Measurements from ENCODE around the gene PDE4D.

PDE4D gene

GRCh38 chr5:59487068-59487686 is 406.3 kb downstream of the PDE4D start:
- no peak for DNase-seq (ENCODE audit: low spot score)
- H4K8ac ChIP-seq (ENCODE audit: low read depth, low read length): no peak overlapping the region
- no peak overlapping the region for H3K14ac ChIP-seq (ENCODE audit: low read length)
- no peak overlapping the region for H3K9ac ChIP-seq (ENCODE audit: low read depth, low read length, poor library complexity)
- H2AK5ac ChIP-seq (ENCODE audit: low read depth, low read length): no peak overlapping the region
- H3K4me3 ChIP-seq (ENCODE audit: low read length in 2 of 2): no peak overlapping the region
- H2BK5ac ChIP-seq (ENCODE audit: low read length): no peak overlapping the region
- no peaks in the 10 kb centered on the region for H3K79me1 ChIP-seq (ENCODE audit: low read depth, low read length)
- WGBS, 2 donors (ENCODE audit: extremely low coverage in 2 of 2, insufficient read length in 2 of 2, insufficient replicate concordance in 1 of 2): no CpG with 5 or more reads among the region's 5 CpGs
- no peak overlapping the region for H2BK120ac ChIP-seq (ENCODE audit: low read depth, low read length)
- H3K27me3 ChIP-seq (ENCODE audit: control insufficient read depth in 3 of 3, insufficient read depth in 3 of 3, low read depth in 1 of 3, low read length in 3 of 3): no peaks in the 10 kb centered on the region
- no peaks in the 10 kb centered on the region for H3K36me3 ChIP-seq (replicated peaks in 1 of 2; ENCODE audit: control insufficient read depth in 2 of 2, insufficient read depth in 2 of 2, low read length in 2 of 2)
- H3K4me2 ChIP-seq (ENCODE audit: insufficient read depth, low read length, poor library complexity, severe bottlenecking): no peak overlapping the region
- no peak overlapping the region for H2BK15ac ChIP-seq (ENCODE audit: low read length)
- H2AFZ ChIP-seq (ENCODE audit: low read length): no peak overlapping the region
- H3K4ac ChIP-seq (ENCODE audit: low read length): no peak overlapping the region
- H2BK12ac ChIP-seq (ENCODE audit: low read length): no peak overlapping the region
- no peaks in the 10 kb centered on the region for H3K9me3 ChIP-seq (replicated peaks in 1 of 2; ENCODE audit: control insufficient read depth in 2 of 2, insufficient read depth in 1 of 2, low read depth in 1 of 2, low read length in 2 of 2)
- no peak overlapping the region for H4K91ac ChIP-seq (ENCODE audit: low read depth, low read length, poor library complexity)
- H3K4me1 ChIP-seq (ENCODE audit: control insufficient read depth in 2 of 2, insufficient read depth in 1 of 2, low read depth in 1 of 2, low read length in 2 of 2): peaks cover 2 to 4% of the 10 kb centered on the region in 2 donors
- no peak overlapping the region for H3K27ac ChIP-seq (replicated peaks; ENCODE audit: low read length)
- H3K23ac ChIP-seq (ENCODE audit: low read depth, low read length, poor library complexity): no peak overlapping the region
- H3K18ac ChIP-seq (ENCODE audit: low read length): no peak overlapping the region

GRCh38 chr5:59486508-59486907 is 407.0 kb downstream of the PDE4D start:
- Histone ChIP-seq H3K14ac (ENCODE audit: low read length) (no peak overlapping the region), H3K4me2 (ENCODE audit: insufficient read depth, low read length, poor library complexity, severe bottlenecking) (no peak overlapping the region), H3K27me3 (ENCODE audit: control insufficient read depth in 3 of 3, insufficient read depth in 3 of 3, low read depth in 1 of 3, low read length in 3 of 3) (no peaks in the 10 kb centered on the region), H3K36me3 (replicated peaks in 1 of 2; ENCODE audit: control insufficient read depth in 2 of 2, insufficient read depth in 2 of 2, low read length in 2 of 2) (no peaks in the 10 kb centered on the region), H4K91ac (ENCODE audit: low read depth, low read length, poor library complexity) (no peak overlapping the region), H3K9ac (ENCODE audit: low read depth, low read length, poor library complexity) (no peak overlapping the region), H3K4me1 (ENCODE audit: control insufficient read depth in 2 of 2, insufficient read depth in 1 of 2, low read depth in 1 of 2, low read length in 2 of 2) (peaks cover 2 to 4% of the 10 kb centered on the region in 2 donors), H2BK120ac (ENCODE audit: low read depth, low read length) (no peak overlapping the region), H2BK5ac (ENCODE audit: low read length) (no peak overlapping the region), H2BK15ac (ENCODE audit: low read length) (no peak overlapping the region), H3K18ac (ENCODE audit: low read length) (no peak overlapping the region), H2BK12ac (ENCODE audit: low read length) (no peak overlapping the region), H3K9me3 (replicated peaks in 1 of 2; ENCODE audit: control insufficient read depth in 2 of 2, insufficient read depth in 1 of 2, low read depth in 1 of 2, low read length in 2 of 2) (no peaks in the 10 kb centered on the region), H3K79me1 (ENCODE audit: low read depth, low read length) (no peaks in the 10 kb centered on the region), H3K27ac (replicated peaks; ENCODE audit: low read length) (no peak overlapping the region), H3K23ac (ENCODE audit: low read depth, low read length, poor library complexity) (no peak overlapping the region), H4K8ac (ENCODE audit: low read depth, low read length) (no peak overlapping the region), H3K4ac (ENCODE audit: low read length) (no peak overlapping the region), H2AK5ac (ENCODE audit: low read depth, low read length) (no peak overlapping the region), H3K4me3 (ENCODE audit: low read length in 2 of 2) (no peak overlapping the region), H2AFZ (ENCODE audit: low read length) (no peak overlapping the region)
- no CpG with 5 or more reads among the region's 2 CpGs for WGBS, 2 donors (ENCODE audit: extremely low coverage in 2 of 2, insufficient read length in 2 of 2, insufficient replicate concordance in 1 of 2)
- DNase-seq (ENCODE audit: low spot score): no peak

- no CpG with 5 or more reads among the region's 2 CpGs for WGBS, 2 donors (ENCODE audit: extremely low coverage in 2 of 2, insufficient read length in 2 of 2, insufficient replicate concordance in 1 of 2)
- Histone ChIP-seq H2BK15ac (ENCODE audit: low read length) (no peak overlapping the region), H3K18ac (ENCODE audit: low read length) (no peak overlapping the region), H3K27ac (replicated peaks; ENCODE audit: low read length) (no peak overlapping the region), H3K9me3 (replicated peaks in 1 of 2; ENCODE audit: control insufficient read depth in 2 of 2, insufficient read depth in 1 of 2, low read depth in 1 of 2, low read length in 2 of 2) (no peaks in the 10 kb centered on the region), H2BK5ac (ENCODE audit: low read length) (no peak overlapping the region), H3K79me1 (ENCODE audit: low read depth, low read length) (no peaks in the 10 kb centered on the region), H3K4me1 (ENCODE audit: control insufficient read depth in 2 of 2, insufficient read depth in 1 of 2, low read depth in 1 of 2, low read length in 2 of 2) (peaks cover 2 to 4% of the 10 kb centered on the region in 2 donors), H4K8ac (ENCODE audit: low read depth, low read length) (no peak overlapping the region), H3K4me3 (ENCODE audit: low read length in 2 of 2) (no peak overlapping the region), H3K4ac (ENCODE audit: low read length) (no peak overlapping the region), H3K27me3 (ENCODE audit: control insufficient read depth in 3 of 3, insufficient read depth in 3 of 3, low read depth in 1 of 3, low read length in 3 of 3) (no peaks in the 10 kb centered on the region), H2BK120ac (ENCODE audit: low read depth, low read length) (no peak overlapping the region), H2AFZ (ENCODE audit: low read length) (no peak overlapping the region), H3K23ac (ENCODE audit: low read depth, low read length, poor library complexity) (no peak overlapping the region), H2BK12ac (ENCODE audit: low read length) (no peak overlapping the region), H3K4me2 (ENCODE audit: insufficient read depth, low read length, poor library complexity, severe bottlenecking) (no peak overlapping the region), H2AK5ac (ENCODE audit: low read depth, low read length) (no peak overlapping the region), H3K14ac (ENCODE audit: low read length) (no peak overlapping the region), H3K9ac (ENCODE audit: low read depth, low read length, poor library complexity) (no peak overlapping the region), H3K36me3 (replicated peaks in 1 of 2; ENCODE audit: control insufficient read depth in 2 of 2, insufficient read depth in 2 of 2, low read length in 2 of 2) (no peaks in the 10 kb centered on the region), H4K91ac (ENCODE audit: low read depth, low read length, poor library complexity) (no peak overlapping the region)
- no peak for DNase-seq (ENCODE audit: low spot score)
Observed at GRCh38 chr5:59485629-59486439, 407.7 kb downstream of the PDE4D start.

GRCh38 chr5:59485107-59485506 is 408.4 kb downstream of the PDE4D start:
- Histone ChIP-seq H3K4me2 (ENCODE audit: insufficient read depth, low read length, poor library complexity, severe bottlenecking) (no peak overlapping the region), H3K27me3 (ENCODE audit: control insufficient read depth in 3 of 3, insufficient read depth in 3 of 3, low read depth in 1 of 3, low read length in 3 of 3) (no peaks in the 10 kb centered on the region), H3K23ac (ENCODE audit: low read depth, low read length, poor library complexity) (no peak overlapping the region), H3K4ac (ENCODE audit: low read length) (no peak overlapping the region), H3K4me1 (ENCODE audit: control insufficient read depth in 2 of 2, insufficient read depth in 1 of 2, low read depth in 1 of 2, low read length in 2 of 2) (peaks cover 2 to 4% of the 10 kb centered on the region in 2 donors), H2BK120ac (ENCODE audit: low read depth, low read length) (no peak overlapping the region), H3K36me3 (replicated peaks in 1 of 2; ENCODE audit: control insufficient read depth in 2 of 2, insufficient read depth in 2 of 2, low read length in 2 of 2) (no peaks in the 10 kb centered on the region), H3K27ac (replicated peaks; ENCODE audit: low read length) (no peak overlapping the region), H4K91ac (ENCODE audit: low read depth, low read length, poor library complexity) (no peak overlapping the region), H4K8ac (ENCODE audit: low read depth, low read length) (no peak overlapping the region), H2AFZ (ENCODE audit: low read length) (no peak overlapping the region), H3K4me3 (ENCODE audit: low read length in 2 of 2) (no peak overlapping the region), H2BK15ac (ENCODE audit: low read length) (no peak overlapping the region), H3K9me3 (replicated peaks in 1 of 2; ENCODE audit: control insufficient read depth in 2 of 2, insufficient read depth in 1 of 2, low read depth in 1 of 2, low read length in 2 of 2) (no peaks in the 10 kb centered on the region), H2BK5ac (ENCODE audit: low read length) (no peak overlapping the region), H3K9ac (ENCODE audit: low read depth, low read length, poor library complexity) (no peak overlapping the region), H3K79me1 (ENCODE audit: low read depth, low read length) (no peaks in the 10 kb centered on the region), H2AK5ac (ENCODE audit: low read depth, low read length) (no peak overlapping the region), H3K18ac (ENCODE audit: low read length) (no peak overlapping the region), H3K14ac (ENCODE audit: low read length) (no peak overlapping the region), H2BK12ac (ENCODE audit: low read length) (no peak overlapping the region)
- WGBS, 2 donors (ENCODE audit: extremely low coverage in 2 of 2, insufficient read length in 2 of 2, insufficient replicate concordance in 1 of 2): no CpG with 5 or more reads among the region's 2 CpGs
- no peak for DNase-seq (ENCODE audit: low spot score)
